Measurements from ENCODE around the gene MYORG.

- TF ChIP-seq EZH2phosphoT487 (IDR thresholded peaks at IDR 0.05; ENCODE audit: low read length): no peak
- TF ChIP-seq CTCF (IDR thresholded peaks at IDR 0.05; ENCODE audit: low read length): no peak
- TF ChIP-seq EZH2 (optimal IDR thresholded peaks at IDR 0.05; ENCODE audit: low read depth, low read length): no peak
Measured at GRCh38 chr9:34371886-34372466, 4.7 kb downstream of the MYORG start.

Data from MM.1S (cell line).